DND-41 (cell line): ENCODE measurements around the gene NF2.

Source experiments
- EZH2 ChIP-seq: IDR thresholded peaks from 3 replicates; pipeline ENCODE4 v1.6.1; 2012; ENCODE audit warnings: borderline replicate concordance, low read depth, mild to moderate bottlenecking, moderate library complexity, low read length, inconsistent platforms; ENCODE audit not compliant: severe bottlenecking
- TF ChIP-seq, protein P1 (sequence below): IDR thresholded peaks from 2 replicates; pipeline ENCODE4 v1.5.1; 2012; ENCODE audit warnings: borderline replicate concordance, low read length, moderate library complexity, mild to moderate bottlenecking; ENCODE audit not compliant: poor library complexity, severe bottlenecking; ENCODE audit errors: extremely low read depth

DNA sequence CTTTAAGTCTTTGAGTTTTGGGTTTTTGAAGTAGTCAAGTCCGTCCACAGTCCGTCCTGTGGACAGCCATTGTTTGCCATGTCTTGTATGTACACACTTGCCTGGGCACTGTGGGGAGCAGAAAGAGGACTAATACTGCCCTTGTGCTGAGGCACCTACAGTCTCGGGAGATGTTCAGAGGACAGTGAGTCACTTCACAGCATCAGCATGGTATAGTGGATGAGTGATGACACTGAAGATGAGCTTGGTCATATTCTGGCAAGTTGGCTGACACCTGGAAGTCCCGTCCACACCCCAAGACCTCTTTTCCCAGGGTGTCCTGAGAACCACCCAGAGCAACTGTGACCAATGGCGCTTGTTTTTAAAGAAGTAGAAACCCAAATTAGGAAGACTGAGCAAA lies 29.2 kb downstream of the NF2 start:
- no peak for TF ChIP-seq EZH2
- TF ChIP-seq, protein P1, sequence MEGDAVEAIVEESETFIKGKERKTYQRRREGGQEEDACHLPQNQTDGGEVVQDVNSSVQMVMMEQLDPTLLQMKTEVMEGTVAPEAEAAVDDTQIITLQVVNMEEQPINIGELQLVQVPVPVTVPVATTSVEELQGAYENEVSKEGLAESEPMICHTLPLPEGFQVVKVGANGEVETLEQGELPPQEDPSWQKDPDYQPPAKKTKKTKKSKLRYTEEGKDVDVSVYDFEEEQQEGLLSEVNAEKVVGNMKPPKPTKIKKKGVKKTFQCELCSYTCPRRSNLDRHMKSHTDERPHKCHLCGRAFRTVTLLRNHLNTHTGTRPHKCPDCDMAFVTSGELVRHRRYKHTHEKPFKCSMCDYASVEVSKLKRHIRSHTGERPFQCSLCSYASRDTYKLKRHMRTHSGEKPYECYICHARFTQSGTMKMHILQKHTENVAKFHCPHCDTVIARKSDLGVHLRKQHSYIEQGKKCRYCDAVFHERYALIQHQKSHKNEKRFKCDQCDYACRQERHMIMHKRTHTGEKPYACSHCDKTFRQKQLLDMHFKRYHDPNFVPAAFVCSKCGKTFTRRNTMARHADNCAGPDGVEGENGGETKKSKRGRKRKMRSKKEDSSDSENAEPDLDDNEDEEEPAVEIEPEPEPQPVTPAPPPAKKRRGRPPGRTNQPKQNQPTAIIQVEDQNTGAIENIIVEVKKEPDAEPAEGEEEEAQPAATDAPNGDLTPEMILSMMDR: no peak
